Bone marrow (tissue), 2 donors: Measurements from ENCODE around the gene PARVA.
"Not testable (repeated sequence)": the region's sequence is repeated elsewhere in the genome, so short reads cannot be mapped to it uniquely, and the experiment has no call there.

Experiments used
- DNase-seq, 2 donors: peaks; one replicate each; lab custom pipeline; 2025; lab: John Stamatoyannopoulos, UW

Gene PARVA

DNA sequence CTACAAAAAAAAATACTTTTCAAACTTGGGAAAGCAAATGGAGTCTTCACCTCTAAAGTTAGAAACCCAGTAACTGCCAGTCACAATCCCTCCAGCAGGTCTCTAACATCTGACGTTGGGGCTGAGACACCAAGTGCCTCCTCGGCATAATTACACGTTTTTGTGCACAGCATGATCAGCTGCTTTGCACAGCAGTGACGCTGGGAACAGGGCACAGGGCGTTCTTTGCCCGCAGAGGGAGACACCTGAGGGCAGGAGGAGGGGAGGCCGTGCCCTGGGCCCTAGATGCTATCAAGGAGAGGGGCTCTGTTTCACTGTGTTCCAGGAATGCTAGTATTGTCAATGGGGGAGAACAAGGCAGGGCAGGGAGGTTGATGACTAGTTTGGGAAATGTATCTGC is 120.1 kb downstream of the PARVA start:
- no peak for DNase-seq

DNA sequence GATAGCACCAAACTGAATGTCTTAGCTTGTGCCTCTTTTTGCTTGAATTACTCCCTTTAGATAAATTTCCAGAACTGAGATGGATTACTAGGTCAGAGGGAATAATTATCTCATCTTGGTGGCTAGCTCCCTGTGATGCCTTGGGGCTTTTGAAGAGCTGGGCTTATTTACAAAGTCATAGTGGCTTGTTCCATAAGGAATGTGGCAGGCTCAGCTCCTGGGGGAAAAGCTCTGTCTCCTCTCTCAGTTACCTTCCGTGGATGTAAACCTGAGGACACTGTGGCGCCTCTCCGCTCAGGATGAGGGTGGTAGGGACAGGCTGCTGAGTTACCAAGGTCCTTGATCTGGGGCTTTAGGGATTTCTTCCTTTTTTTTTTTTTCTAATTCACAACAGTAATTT is 121.7 kb downstream of the PARVA start:
- no peak for DNase-seq

DNA sequence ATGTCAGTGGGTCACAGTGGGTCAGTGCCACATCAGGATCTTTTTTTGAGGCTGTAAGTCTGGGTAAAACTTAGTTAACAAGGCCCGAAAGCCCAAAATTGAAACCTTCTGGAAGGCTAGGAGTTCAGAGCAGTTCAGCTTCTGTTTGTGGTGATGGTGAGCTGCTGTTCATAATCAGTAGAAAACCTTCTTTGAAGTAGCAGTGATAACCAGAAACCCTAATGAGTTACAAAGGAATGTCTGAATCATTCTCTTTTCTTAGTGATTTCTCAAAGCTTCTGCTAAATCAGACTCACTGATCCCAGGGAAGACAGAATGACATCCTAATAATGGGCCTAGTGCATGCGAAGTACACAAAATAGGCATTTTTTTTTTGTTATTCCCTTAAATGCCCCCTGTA is 124.7 kb downstream of the PARVA start:
- DNase-seq, result no peak

DNA sequence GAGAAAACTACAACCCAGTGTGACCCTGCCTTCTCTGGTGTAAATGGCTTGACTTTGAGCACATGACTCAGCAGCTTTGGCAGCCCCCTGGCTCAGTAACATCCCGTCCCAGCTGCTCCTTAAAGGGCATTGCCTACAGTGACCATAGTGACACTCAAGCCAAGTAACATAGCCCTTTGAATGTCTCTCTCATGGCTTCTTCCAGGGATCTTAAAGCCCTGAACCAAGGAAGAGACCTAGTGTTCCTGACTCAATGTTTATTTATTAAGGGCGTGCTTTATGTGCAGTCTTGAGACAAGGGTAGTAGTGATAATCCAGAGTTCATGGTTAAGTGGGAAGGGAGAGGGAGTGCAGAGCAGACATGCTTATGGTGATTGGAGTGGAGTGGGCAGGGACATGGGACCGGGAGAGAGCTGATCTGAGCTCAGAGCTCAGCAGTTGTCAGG is 125.7 kb downstream of the PARVA start:
- DNase-seq, result no peak

DNA sequence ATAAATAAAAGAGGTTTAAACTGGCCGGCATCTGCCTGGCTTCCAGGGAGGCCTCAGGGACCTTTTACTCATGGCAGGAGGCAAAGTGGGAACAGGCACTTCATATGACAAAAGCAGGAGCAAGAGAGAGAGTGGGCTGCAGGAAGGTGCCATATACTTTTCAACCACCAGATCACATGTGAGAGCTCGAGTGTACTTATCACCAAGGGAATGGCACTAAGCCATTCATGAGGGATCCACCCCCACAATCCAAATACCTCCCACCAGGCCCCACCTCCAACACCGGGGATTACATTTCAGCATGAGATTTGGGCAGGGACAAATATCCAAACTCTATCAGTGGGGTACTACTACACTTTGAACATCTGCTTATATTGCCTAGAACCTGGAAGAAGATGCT is 126.5 kb downstream of the PARVA start:
- DNase-seq, result no peak

DNA sequence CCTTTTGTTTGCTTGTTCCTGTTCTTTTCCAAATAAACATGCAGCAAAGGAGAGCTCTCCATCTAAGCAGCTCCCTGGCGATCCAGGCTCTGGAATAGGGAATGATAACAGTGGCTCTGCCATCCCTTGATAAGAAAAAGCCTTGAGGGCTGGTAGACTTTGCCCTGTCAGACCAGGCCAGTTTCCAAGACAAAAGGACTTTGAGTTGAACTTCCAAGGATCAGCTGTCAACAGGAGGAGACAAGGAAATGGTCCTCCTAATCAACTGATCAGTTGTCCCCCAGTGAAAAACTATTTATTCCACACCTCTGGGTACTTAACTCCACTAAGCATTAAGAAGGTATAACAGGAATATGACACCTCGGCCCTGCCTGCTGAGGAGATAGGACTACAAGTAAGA is 127.8 kb downstream of the PARVA start:
- DNase-seq, result no peak

DNA sequence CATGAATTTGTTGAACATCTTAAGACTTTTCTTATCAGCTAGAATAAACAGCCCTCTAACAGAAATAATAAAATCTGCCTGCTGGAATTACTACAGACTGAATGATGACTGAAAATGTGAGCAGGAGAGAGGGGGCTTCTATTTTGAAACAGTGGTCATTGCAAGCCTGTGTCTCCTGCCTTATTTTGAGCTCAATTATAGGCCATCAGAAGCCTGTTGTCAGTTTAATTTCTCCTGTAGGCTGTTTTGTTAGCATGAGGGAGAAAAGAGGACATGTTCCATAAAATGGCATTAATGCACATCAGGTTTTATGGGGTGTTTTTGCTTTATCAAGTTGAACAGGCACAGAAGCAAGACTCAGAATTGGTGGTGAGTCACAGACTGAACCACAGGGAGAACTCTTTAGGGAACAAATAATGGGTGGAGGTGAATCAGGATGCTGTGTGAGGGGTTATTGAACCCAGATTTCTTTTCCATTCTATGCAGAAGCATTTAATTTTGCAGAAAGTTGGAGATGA is 129.1 kb downstream of the PARVA start:
- no peak for DNase-seq

DNA sequence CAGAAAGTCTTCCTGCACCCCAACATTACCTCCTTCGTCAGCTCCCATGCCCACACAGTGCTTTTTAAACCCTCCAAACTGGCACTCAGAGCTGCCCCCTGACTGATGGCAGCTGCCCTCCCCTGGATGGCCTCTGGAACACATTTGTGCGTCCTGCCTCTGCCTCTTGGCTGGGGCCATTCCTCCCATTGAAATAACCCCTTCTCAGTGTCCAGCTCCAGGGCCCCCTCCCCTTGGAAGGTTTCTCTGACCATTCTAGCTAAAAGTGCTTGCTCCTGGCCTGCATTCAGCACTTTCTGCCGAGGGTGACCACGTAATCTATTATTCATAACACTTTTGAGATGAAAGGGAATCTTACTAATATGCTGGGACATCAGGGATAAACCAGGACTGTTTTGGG is 130.0 kb downstream of the PARVA start:
- no peak for DNase-seq

DNA sequence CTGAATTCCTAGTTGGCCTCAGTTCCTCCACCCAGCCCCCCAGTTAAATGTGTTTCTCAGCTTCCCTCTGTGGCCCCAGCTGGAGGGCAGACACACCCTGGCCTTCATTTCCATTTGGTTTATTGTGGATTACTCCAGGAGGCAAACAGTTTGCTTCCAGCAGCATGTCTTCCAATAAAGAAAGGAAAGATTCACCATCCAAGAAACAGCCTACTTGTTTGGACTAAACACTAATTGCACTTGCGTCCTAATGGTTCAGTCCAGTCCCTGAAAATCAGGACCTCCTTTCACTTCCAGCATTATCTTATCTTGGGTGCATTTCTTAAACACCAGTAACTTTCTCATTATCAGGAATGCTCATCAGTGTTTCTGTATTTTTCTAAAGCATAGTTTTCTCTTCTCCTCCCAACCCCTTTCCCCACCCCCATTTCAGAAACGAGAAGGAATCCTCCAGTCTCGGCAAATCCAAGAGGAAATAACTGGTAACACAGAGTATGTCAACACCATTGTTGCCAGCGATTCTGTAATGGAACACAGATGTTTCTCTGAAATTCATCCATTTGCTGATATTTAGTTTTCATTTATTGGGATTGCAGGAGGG is 130.9 kb downstream of the PARVA start:
- DNase-seq, result no peak

DNA sequence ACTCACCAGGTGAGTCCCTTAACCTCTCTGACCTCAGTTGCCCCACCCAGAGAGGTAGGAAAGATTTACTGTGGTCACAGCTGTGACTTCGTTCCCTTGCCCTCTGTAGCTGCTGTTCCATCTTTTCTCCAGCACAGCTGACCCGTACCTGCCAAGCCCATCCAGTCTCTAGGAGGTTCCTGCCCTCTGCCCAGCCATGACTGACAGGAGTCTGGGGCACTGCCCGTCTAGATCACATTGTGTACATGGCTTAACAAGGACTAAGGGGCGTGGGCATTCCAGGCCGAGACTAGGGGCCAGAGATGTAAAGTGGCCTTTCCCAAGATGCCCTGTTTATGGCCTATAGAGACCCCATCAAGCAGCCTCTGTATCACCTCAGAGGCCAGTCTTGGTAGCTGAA is 132.0 kb downstream of the PARVA start:
- DNase-seq, result no peak

DNA sequence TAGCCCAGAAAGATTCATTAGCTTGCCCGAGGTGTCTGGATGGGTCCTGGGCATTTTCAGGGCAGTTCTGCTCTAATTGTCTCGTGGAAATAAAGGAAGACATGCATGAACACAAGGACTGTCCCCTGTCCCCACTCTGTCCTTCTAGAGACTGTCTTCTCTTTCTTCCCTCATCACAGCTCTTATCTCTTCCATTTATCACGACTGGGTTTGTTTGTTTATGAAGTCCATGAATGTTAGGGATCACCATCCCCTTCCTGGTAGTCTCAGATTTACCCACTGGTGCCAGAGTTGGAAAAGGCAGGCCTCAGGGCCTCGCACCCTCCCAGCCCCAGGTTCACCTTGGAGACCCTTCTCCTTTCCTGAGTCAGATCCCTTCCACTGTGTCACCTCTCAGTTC is 134.8 kb downstream of the PARVA start:
- no peak for DNase-seq

DNA sequence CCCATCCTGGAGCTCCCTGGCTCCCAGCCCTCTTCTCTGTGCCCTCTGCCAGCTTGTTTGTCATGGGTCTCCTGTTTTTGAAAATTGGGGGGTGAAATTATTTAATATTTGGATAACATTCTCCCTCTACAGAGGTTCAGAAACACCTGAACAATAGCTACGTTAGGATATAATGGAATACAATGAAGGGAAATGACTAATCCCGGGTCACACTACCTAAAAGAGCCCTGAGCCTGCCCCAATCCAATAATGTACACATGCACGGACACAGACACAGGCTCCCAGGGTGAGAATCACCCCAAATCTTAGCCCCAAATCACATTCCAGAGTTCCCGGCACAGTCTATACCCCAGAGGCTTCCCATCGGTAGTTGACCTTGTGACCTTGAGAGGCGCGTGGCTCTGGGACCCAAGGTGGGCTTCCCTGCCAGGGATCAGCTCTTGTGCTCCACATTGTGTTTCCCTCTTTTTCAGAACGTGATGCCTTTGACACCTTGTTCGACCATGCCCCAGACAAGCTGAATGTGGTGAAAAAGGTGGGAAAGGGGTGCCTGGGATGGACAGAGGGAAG is 135.5 kb downstream of the PARVA start:
- no peak for DNase-seq

DNA sequence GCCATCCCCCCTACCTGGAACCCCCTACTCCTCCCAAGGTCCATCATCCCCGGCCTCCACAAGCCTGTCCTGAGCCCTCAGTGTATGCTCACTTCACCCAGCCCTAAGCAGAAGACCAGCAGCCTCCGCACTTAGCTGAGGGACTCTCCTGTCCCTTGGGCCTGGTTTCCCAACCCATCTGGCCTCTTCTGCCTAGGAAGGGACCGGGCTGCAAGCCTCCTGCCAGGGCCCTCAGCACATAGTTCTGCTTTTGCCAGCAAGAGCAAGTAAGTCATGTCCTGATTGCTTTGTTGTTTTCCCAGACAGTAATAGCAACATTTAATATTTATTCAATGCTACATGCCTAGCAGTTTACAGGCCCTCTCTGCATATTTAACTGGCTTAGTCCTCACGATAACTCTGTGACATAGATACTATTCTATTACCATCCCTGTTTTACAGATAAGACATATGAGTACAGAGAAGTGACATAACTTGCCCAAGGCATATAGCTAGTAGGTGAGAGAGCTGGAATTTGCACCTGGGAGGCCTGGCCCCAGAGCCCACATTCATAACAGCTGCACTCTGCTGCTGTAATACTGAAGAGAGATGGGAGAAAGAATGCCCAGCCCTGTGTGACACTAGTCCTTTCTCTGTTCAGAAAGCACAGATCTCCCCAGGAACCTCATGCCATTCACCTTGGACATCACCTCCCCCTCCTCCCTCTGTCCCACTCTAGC is 139.2 kb downstream of the PARVA start:
- DNase-seq, result no peak

DNA sequence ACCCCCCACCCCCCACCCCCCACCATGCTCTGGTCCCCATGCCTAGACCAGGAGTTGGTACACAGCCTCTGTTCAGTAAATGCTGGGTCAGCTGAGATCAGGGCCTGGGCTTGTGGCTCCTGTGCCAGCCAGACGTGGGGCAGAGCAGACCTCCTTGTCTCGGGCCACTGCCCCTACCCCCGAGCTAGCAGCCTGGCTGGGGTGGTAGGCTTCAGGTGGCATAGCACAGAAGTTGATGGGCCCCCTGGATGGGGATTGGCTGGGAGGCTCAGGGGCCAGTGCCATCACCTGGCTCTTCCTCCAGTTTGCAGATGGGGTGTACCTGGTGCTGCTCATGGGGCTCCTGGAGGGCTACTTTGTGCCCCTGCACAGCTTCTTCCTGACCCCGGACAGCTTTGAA is 139.9 kb downstream of the PARVA start:
- no peak for DNase-seq

DNA sequence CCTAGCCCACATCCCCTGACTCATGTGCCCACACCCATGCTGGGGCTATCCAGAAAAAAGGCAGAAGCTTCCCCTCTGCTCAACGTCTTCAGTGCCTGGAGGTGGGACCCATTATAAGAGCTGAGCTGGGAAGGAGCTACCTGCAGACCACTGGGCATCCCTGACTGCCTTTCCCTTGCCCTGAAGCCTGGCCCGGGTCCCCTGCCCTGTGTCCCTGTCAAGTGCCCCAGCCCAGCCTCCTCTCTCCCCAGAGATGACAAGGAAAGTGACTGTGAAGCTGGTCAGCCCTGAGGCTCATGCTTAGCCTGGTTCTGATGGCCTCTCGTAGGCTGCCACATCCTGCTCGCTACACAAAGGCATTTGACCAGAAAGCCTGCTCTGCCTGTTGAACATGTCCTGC is 140.4 kb downstream of the PARVA start:
- DNase-seq, result no peak

DNA sequence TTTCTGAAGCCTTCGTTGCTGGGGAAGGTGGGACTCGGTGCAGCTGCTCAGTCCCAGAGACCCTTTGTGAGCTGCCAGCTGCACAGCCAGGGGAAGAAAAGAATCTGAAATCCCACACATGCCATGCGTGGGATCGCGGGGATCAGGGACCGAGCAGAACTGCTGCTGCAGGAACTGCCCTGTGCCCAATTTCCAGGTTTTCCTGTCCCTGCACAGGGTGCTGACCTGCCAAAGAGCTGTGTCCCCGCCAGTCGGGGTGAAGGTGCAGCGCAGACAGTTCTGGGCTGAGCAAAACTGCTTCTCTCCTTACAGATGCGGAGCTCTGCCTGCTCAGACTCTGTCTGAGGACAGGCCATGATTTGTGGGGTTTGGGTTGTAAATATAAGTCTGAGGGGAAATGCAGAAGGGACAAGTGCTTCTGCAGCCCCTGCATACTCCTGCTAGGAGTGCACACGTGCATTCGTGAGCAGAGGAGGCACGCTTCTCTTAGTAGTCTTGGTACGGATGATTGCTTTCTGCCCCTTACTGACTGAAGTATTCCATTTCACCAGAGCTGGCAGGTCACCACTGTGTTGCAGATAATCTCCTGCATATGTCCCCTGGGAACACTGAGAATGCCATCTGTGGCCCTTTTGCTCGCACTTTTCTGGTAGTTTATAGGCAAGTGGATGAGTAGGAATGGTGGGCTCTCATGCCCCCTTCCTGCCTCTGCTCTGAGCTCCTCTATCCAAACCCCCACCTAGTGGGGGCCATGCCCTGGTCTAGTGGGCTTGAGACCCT is 141.4 kb downstream of the PARVA start:
- DNase-seq, result no peak

DNA sequence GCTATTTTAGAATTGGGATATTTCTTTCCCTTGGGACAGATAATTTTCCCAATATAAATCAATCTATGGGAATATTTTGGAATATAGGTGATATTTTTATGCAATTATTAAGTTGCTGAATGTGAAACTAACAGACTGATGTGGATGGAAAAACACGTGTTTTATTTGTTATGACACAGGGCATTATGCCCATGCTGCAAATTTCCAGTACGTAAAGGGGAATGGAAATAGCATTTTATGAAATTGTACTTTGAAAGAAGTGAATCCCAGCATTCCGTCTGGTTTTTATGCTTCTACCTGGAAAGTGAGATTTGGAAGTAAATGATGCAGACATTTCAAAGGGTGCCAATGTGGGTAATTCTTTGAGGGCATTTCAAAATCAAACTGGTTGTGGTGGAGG is 142.7 kb downstream of the PARVA start:
- DNase-seq, result no peak

DNA sequence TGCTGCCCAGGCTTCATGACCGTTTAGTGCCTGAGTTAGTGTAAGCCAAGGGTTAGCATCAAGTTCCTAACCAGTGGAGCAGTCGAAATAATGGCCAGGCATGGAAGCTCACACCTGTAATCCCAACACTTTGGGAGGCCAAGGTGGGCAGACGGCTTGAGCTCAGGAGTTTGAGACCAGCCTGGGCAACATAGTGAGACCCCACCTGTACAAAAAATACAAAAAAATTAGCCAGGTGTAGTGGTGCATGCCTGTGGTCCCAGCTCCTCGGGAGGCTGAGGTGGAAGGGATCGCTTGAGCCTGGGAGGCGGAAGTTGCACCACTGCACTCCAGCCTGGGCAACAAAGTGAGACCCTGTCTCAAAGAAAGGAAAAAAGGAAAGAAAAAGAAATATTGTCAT is 143.2 kb downstream of the PARVA start:
- not testable (repeated sequence) for DNase-seq

DNA sequence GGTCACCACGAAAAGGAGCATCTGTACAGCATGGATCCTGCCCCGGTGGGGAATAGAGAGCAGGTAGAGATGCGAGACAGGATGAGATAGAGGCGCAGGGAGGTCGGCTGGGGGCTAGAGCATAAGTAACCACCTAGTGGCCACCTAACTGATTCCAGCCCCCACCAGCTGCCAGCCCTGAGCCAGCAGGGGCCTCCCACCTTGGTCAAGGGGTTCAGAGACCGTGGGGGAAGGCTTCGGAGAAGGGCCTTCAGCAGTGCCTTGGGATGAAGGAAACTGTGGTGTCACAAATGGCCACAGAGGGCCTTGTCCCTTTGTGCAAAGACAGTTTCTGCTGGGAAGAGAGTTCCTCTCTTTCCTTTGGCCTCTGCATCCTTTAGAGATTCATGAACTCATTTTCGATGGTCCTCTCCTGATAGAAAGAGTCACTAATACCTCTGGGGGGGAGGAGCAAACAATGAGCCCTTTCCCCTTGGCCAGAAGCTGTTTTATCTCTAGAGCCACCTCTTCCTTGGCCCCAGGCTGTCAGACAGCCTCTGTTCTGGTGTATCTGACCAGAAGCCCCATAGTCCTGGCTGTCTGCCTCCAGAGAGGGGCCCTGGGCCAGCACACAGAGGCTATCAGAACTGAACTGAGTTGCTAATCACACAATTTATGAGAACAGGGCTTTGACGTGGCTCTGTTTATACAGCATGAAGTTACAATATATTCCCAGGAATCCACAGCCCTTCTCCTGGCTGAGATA is 146.0 kb downstream of the PARVA start:
- no peak for DNase-seq

DNA sequence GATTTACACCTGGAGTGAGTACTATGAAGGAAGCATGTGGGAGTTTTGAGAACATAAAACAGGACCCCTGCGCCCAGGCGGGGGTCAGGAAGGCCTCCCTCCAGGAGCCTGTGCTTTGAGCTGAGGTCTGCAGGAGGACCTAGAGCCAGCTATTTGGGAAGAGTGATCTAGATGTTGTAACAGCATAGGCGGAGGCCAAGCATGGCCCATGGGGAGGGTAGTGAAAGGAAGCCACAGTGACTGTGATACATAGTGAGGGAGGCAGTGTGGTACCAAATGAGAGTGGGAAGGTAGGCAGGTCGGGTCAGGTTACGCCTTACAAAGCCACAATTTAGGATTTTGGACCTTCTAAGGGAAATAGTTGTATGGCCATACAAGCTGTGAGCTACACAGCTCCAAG is 147.5 kb downstream of the PARVA start:
- DNase-seq, result no peak

DNA sequence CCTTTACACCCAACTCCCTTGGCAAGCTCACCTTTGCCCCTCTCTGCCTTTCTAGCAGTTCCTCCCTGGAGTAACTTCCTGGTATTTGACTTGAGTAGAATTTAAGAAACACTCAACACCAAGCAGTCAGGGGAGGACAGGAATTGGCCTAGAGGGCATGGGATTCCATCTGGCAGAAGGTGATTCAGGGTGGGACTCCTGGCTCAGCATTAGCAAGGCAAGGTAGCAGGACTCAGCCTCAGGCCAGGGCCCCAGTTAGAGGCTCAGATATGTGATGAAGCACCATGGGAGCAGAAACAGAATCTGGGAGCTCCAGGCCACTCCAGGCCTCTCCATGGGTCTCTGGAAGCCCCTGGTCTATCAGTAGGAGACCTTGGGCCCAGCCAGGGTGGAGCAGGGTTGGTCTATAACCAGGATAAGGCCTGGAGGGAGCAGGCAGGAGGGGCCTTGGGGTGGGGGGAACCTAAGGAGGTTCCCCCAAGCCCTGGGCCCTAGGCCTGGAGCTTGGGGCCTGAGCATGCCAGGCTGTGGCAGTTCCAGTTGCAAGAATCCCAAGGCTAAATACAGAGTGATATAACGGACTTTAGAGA is 148.2 kb downstream of the PARVA start:
- no peak for DNase-seq

DNA sequence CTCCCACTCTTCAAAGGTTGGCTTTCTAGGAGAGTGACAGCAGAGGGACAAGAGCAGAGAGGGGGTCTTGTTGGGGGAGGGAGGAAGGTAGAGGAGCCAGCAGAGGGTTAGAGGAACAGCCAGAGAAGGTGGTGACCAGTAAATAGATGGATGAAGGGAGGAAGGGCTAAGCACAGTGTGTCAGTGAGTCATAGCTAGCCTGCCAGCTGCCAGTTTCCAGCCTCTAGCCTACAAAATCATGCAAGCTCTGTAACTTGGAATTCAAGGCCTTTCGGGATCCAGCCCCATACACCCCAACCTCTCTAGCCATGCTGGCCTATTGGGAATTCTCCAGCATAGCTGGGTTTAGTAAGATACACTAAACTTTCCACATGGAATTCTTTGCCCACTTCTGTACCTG is 149.4 kb downstream of the PARVA start:
- DNase-seq, result no peak
